Stimulated activated CD4-positive, alpha-beta T cell treated with anti-CD3 and anti-CD28 coated beads, Interleukin-15, amount 100 ng/mL, for 1 hour (primary cell): Measurements from ENCODE around the gene PAPOLB.
"Not testable (repeated sequence)": the region's sequence is repeated elsewhere in the genome, so short reads cannot be mapped to it uniquely, and the experiment has no call there.

Experiments used
- DNase-seq, 2 donors: peaks; one replicate each; pipeline ENCODE4 v3.0.0-alpha.2; 2020; ENCODE audit warnings: low read depth in 1 of 2, low spot score in 1 of 2

Gene PAPOLB

DNA sequence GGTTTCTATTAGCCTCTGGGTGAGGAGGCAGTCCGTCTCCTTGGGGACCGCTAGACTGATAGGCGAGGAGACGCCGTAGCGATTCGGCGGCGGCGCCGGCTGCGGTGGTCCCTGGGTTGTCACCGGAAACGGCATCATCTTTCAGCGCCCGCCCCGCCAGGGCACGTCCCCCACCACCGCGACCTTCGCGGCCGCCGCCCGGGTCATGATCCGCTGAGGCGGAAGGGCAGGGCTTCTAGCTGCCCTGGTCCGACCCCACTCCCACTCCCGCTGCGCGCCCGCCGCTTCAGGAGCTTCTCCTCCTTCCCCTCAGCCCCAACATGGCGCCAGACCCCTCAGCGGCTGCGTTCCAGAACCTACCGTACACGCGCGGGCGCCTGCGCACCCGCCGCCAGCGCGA is at the start of gene PAPOLB:
PAPOLB (minus strand) TSS at position 358 of the 400 bp plus-strand sequence; CDS start at position 138, 220 bp downstream.
- DNase-seq = no peak

DNA sequence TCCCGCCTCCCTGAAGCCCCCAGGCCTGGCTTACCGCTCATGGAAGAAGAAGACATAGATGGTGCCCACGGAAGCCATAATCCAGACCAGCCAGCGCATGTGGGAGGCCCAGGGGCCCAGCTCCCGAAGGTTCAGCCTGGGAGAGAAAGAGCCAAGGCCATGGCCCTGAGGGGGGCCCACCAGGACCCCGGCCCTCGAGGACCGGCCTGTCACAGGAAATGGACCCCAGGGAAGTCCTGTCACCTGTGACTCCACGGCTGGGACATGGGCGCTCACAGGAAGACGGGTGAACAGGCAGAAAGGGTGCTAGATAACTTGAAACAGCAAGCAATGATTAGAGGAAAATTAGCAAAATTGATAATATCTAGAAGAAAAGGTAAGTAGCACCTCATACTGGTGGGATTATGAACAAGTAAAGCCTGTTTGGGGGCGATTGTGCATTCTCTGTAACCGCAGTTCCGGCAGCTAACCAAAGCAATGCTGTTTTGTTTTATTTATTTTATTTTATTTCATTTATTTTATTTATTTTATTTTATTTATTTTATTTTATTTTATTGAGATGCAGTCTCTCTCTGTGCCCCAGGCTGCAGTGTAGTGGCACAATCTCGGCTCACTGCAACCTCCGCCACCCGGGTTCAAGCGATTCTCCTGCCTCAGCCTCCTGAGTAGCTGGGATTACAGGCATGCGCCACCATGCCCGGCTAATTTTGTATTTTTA is 49.4 kb upstream of the PAPOLB start:
- DNase-seq = no peak

DNA sequence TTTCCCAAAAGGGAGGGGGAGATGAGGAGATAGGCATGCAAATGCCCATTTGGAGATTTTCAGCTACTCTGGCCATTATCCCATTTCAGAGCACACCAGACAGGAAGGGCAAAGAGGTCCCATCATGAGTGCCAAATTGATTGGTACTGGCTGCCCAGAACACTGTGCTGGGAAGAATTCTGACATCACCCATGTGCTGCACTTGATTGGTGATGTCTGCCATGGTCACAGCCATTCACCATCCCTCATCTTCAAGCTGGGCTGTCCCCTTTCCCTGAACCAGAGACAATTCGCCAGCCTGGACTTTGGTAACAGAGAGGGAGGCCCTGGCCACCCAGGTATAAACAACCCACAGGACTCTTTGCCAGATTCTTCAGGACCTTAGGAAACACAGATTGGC is 44.9 kb upstream of the PAPOLB start:
- DNase-seq = no peak

DNA sequence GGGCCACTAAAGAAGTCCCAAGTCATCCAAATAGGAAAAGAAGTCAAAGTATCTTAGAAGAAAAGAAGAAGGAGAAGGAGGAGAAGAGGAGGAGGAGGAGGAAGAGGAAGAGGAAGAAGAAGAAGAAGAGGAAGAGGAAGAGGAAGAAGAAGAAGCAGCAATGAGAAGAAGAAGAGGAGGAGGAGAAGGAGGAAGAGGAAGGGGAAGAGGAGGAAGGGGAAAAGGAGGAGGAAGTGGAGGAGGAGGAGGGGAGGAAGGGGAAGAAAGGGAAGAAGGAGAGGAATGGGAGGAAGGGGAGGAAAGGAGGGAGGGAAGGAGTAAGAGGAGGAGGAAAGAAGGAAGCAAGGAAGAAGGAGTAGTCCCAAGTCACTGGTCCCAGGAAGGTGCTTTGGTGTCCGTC is 43.3 kb upstream of the PAPOLB start:
- no peak for DNase-seq

DNA sequence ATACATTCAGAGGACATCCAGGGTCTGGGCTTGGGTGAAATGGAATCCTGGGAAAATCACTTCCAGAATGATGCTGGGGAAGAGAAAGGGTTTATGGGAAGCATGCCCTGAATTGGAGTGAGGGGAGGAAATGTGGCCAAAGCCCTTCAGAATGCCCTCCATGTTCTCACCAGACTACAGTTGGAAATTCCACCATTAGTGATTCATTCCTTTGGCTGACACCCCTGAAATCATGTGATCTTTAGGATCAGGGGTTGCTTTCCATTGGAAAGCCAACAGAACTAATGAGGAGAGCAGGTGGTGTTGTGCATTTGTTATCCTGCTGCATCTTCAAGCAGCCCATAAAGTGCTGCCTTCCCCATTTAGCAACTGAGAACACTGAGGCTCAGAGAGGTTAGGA is 42.5 kb upstream of the PAPOLB start:
- no peak for DNase-seq

DNA sequence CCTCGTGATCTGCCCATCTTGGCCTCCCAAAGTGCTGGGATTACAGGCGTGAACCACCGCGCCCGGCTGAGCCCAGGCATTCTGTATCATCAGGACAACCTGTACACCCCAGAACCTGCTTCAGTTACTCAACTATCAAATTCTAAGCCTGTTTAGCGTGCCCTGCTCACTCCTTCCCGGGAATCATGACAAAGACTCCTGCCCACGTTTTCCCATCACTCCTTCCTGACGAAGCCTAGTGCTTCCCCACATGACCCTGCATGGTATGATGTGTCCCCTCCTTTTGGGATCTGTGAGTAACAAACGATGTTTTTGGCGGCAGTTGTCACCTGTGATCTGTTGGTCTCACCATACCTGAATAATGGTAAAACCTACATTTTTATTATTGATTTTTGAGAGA is 33.9 kb upstream of the PAPOLB start:
- no peak for DNase-seq

DNA sequence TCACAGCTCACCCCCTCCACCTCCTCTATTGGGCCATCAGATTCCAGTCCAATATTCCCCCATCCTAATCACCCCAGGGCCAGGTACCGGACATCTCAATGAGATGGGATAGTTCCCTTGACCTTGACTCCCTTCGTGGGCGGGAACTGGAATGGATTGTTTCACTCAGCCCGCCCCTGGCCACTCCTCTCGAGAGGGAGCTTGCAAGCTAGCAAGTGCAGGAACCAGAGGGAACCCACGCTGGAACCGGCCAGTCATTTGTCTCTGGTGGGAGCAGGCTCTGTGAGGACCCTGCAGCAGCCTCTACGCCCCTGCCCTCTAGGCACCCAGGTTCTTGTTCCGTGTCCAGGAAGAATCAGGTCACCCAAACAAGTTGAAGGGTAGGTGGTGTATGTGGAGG is 32.7 kb upstream of the PAPOLB start:
- no peak for DNase-seq

DNA sequence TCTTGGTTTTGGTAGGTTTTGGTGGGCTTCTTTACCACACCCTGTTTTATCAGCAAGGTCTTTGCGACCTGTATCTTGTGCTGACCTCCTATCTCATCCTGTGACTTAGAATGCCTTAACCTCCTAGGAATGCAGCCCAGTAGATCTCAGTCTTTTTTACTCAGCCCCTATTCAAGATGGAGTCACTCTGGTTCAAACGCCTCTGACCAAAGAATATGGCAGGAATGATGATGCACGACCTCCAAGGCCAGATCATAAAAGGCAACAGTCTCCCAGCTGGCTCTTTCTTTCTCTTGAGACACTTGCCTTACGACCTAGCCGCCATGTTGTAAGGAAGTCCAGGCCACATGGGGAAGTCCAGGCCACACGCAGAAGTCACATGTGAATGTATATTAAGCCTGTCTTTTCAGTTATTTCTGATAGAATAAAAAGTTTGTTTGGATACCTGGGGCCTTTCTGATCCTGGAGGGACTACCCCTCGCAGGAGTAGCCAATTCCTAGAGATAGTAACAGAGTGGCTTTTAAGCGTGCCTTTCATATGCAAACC is 32.2 kb upstream of the PAPOLB start:
- no peak for DNase-seq

DNA sequence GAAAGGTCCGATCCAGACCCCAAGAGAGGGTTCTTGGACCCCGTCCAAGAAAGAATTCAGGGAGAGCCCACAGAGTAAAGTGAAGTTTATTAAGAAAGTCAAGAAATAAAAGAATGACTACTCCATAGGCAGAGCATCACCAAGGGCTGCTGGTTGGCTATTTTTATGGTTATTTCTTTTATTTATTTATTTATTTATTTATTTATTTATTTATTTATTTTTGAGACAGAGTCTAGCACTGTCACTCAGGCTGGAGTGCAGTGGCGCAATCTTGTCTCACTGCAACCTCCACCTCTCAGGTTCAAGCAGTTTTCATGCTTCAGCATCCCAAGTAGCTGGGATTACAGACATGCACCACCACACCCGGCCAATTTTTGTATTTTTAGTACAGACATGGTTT is 31.4 kb upstream of the PAPOLB start:
- DNase-seq = not testable (repeated sequence)

DNA sequence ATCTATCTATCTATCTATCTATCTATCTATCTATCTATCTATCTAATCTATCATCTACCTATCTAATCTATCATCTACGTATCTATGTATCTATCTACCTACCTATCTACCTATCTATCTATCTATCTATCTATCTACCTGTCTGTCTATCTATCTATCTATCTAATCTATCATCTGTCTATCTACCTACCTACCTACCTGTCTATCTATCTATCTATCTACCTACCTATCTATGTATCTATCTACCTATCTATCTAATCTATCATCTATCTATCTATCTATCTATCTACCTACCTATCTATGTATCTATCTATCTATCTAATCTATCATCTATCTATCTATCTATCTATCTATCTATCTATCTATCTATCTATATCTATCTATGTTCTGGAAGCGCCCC is 29.7 kb upstream of the PAPOLB start:
- not testable (repeated sequence) for DNase-seq

DNA sequence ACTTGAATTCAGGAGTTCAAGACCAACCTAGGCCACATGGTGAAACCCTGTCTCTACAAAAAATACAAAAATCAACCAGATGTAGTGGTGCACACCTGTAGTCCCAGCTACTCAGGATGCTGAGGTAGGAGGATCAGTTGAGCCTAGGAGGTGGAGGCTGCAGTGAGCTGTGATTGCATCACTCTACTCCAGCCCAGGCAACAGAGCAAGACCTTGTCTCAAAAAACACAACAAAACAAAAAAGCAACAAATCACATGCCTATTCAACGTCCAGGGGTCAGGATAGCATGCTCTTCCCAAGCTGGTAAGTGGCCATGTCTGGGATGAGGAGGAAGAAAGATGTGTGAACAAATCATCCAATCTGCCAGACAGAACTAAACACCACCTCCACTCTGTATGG is 27.9 kb upstream of the PAPOLB start:
- DNase-seq = no peak

DNA sequence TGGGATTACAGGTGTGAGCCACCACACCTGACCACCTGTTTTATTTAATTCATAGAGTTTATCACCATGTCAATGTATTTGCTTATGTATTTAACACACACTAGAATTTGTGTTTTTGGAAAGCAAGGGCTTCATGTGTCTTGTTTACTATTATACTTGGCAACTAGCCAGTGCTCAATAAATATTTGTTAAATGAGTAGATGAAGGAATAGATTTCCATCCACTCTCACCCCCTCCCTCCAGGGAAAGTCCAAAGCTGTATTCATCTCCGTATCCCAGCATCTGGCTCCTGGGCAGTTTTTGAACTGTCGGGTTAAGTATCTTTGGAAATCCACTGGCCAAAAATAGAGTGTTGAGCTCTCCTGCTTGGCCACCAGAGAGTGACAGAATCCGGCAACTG is 26.3 kb upstream of the PAPOLB start:
- DNase-seq = no peak

DNA sequence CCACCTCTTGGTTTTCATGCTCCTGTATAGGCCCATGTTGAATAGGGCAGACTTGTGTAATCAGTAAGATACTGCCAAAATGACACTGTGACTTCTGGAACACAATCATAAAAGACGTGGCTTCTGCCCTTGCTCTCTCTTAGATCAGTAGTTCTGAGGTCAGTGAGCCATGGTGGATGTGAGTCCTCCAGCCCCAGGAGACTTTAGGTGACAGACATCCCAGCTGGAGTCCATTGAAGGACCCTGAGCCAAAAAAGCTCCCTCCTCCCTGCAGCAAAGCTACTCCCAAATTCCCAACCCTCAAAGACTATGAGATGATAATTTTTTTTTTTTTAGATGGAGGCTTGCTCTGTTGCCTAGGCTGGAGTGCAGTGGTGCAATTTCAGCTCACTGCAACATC is 24.8 kb upstream of the PAPOLB start:
- no peak for DNase-seq

DNA sequence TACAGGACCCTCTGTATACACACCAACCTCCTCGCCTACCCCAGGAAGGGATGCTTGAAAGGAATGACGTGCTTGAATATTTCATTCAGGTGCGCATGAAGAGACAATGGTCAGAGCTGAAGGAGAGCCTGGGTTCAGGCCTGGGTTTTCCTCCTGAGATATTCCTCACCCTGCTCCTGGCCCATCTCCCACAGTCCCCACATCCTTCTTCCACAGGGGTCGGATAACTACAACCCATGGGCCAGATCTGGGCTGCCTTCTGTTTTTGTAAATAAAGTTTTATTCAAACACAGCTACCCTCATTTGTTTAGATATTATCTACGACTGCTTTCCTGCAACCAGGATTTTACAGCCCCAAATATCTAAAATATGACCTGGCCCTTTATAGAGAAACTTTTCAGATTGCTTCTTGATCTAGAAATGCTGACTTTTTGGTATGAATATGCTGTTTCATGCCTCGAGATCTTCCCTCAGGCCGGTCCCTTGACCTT is 23.5 kb upstream of the PAPOLB start:
- no peak for DNase-seq

DNA sequence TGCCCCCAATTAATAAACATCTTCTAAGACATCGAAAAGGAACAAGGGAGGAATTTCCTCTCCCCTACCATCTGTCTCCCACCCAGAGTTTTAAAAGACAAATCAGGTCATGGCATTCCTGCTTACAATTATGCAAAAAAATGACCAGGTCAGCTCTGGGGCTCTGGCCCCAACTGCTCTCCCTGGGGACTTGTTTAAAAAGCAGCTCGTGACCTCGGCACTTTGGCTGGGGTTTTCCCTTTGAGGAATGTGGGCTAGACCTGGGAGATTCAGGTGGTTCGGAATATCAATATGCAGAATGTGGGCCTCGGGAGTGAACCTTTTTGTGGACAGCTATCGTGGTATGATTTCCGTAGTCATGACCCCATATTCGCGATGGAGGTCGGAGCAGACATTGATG is 22.3 kb upstream of the PAPOLB start:
- DNase-seq = no peak

DNA sequence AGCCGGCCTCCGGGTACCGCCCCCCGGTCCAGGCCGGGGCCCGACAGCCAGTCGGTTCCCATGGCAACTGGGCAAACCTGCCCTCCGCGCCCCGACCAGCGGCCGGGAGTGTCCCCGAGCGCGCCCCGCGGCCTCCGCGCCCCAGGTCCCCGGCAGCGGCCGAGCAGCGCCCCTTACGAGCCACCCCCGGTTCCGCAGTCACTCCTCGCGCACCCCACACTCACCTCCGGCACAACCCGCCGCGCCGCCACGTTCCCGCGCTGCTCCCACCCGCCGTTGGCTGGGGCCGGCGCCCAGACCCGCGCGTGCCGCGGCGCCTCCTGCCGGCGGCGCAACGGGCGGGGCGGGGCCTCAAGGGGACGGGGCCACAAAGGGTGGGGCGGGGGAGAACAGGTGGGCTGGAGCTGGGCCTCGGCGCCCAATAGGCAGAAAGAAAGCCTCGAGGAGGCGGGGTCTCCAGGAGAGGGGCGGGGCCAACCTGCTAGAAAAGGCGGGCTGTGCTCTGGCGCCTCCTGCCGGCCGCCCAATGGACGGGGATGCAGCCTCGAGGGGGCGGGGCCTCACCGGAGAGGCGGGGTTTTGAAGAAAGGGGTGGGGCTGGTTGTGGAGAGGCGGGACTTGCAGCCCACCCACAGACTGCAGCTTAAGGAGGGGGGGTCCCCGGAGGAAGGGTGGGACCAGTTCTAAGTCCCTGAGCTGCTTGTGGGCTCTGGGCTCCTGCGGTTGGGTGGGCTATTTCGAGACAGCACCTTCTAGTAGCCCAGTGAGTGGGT is 21.7 kb upstream of the PAPOLB start, which contains the start of gene RADIL:
RADIL (minus strand) TSS at position 345 of the 773 bp plus-strand sequence. CDS start 5,577 bp downstream, outside the sequence.
- peak; percentile 56 to 83 for DNase-seq

DNA sequence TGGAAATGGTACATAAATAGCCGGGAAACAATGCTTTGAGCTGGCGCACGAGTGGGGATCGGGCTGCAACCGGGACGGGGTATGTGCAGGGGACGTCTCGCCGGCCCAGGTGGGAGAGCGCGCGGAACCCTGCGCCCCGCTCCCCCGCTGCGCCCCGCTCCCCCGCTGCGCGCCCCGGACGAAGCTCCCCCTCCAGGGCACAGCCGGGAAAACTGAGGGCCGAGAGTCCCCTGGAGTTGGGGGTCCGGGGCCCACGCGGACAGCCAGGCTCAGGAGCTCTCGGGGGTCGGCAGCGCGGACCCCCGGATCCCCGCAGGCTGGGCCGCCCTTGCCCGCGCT is 21.2 kb upstream of the PAPOLB start:
- no peak for DNase-seq

DNA sequence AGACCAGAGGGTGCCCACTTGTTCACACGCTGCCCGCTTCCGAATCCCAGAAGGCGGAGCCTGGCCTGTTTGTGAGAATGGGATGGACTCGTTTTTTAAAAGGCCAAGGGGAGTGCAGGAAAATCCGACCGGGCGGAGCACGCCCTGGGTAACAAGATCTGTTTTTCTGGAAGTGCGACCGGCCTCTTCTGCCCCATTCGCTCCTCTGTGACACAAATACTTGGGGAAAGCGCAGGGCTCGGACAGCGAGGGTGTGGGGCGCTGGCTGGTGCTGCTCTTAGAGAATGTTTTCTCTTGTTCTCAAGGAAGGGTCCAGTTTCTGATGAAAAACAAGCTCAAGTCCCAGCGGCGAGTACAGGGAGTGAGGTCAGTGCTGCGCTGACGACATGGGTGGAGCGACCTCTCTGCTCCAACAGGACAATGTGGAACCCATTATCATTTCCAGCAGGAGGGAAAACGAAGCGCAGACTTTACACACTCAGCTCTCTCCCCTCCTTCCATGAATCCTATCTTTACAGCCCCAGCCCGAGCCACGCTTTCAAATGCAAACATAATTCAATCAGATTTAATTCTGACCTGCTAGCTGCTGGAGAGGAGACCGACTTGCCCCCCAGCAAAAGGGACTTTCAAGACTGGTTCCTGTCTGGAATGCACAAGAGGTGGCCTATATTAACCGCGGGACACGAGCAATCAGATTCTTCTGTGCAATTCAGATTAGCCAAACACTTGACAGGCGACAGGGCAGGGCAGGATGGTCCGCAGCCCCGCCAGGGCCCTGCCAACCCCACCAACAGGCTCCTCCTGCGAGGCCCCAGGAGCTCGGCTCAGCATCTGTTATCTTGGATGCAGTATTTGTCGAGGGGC is 20.6 kb upstream of the PAPOLB start:
- no peak for DNase-seq

DNA sequence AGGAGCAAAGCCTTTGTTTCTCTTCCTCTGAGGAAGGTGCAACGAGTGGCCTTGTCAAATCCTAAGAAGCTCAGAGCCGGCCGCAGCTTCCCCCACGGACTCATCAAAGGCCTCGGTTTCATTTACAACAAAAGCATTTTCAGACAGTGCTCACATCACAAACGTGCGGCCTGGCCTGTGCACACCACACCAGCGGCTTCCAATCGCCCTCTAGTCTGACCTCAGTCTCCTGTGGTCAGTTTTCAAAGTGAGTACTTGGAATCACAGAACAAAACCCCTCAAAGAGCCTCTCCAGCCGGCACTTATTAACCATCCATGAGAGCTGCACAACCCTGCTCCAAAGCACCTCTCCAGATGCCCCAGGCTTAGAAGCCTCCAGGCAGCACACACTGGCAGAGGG is 18.4 kb upstream of the PAPOLB start:
- DNase-seq = no peak

DNA sequence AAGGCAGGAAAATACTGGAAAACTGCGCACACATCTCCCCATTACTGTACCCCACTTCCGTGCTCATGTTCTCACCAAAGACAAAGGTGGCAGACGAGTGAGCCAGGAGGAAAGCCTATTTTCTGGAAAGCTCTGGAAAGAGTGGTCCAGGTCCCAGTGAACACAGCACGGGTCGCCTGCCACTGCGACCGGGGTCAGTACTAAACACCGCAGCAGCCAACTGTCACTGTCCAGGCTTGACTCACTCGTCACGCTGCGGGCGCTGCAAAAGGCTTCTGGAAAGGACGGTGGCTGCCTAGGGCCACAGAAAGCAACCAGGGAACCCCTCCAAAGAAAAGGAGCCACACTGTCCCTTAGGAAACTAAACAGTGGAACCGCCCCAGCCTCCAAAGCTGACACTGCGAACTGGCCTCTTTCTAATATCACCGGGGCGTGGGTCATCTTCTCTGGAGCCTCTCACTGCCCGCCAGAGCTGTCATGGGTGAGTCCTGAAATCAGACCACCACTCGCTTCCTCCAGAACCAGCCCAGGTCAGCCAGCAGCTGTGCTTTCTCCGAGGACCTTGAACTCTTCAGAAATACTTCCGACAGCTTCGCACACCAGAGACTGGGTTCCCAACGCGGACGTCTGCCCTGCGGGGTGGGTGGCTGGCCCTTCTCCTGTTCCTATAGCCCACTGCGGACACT is 17.7 kb upstream of the PAPOLB start:
- no peak for DNase-seq
